Astrocyte (in vitro differentiated cells and primary cell): ENCODE measurements around the gene MIA. TPM values are rescaled to one million over a fixed set of nuclear protein-coding genes. Genes with fewer than 3 reads are reported as not detected.
A peak's percentile ranks its signal among the peaks of the same experiment; 100 is the strongest.

Experiments
- DNase-seq: peaks from one replicate; pipeline ENCODE4 v3.0.0-alpha.2; 2010; ENCODE audit warnings: low read depth
- FAIRE-seq: peaks from 2 replicates; lab custom pipeline; 2011; peaks lifted over from hg19 to GRCh38; lab: Jason Lieb, UNC
- H2AFZ ChIP-seq: 2 replicates; pipeline ENCODE4 v1.6.0; 2012; ENCODE audit warnings: low read depth, low read length, inconsistent platforms
- H3K27ac ChIP-seq: 2 replicates; pipeline ENCODE4 v1.5.1; 2011; ENCODE audit warnings: low read depth, low read length, inconsistent platforms
- H3K27me3 ChIP-seq: 2 replicates; pipeline ENCODE4 v1.6.0; 2011; ENCODE audit warnings: low read length, inconsistent platforms; ENCODE audit not compliant: insufficient read depth
- H3K36me3 ChIP-seq: 2 replicates; pipeline ENCODE4 v1.5.1; 2011; ENCODE audit warnings: low read length, inconsistent platforms; ENCODE audit not compliant: insufficient read depth
- H3K4me1 ChIP-seq: 2 replicates; pipeline ENCODE4 v1.5.1; 2011; ENCODE audit warnings: low read length, inconsistent platforms; ENCODE audit not compliant: insufficient read depth
- H3K4me2 ChIP-seq: 2 replicates; pipeline ENCODE4 v1.6.0; 2012; ENCODE audit warnings: low read length, inconsistent platforms
- H3K4me3 ChIP-seq: 2 replicates; pipeline ENCODE4 v1.5.1; 2011; ENCODE audit warnings: low read depth, mild to moderate bottlenecking, low read length, inconsistent platforms; ENCODE audit not compliant: insufficient read depth
- H3K79me2 ChIP-seq: 2 replicates; pipeline ENCODE4 v1.6.0; 2012; ENCODE audit warnings: mild to moderate bottlenecking, low read length, inconsistent platforms; ENCODE audit not compliant: insufficient read depth
- H3K9ac ChIP-seq: 2 replicates; pipeline ENCODE4 v1.6.0; 2012; ENCODE audit warnings: mild to moderate bottlenecking, low read length, inconsistent platforms
- H3K9me3 ChIP-seq: 2 replicates; pipeline ENCODE4 v1.5.1; 2012; ENCODE audit warnings: low read depth, mild to moderate bottlenecking, low read length, inconsistent platforms; ENCODE audit not compliant: insufficient read depth
- H4K20me1 ChIP-seq: 2 replicates; pipeline ENCODE4 v1.6.0; 2012; ENCODE audit warnings: low read length, inconsistent platforms; ENCODE audit not compliant: insufficient read depth
- H3K27ac Mint-ChIP-seq: one replicate; pipeline ENCODE4 v1.8.0; 2021; ENCODE audit warnings: mild to moderate bottlenecking, mixed read lengths; ENCODE audit not compliant: unreplicated experiment
- H3K27me3 Mint-ChIP-seq: one replicate; pipeline ENCODE4 v1.8.0; 2021; ENCODE audit warnings: low read depth, mixed read lengths; ENCODE audit not compliant: unreplicated experiment
- H3K36me3 Mint-ChIP-seq: one replicate; pipeline ENCODE4 v1.8.0; 2021; ENCODE audit warnings: low read depth, mixed read lengths; ENCODE audit not compliant: unreplicated experiment
- H3K4me1 Mint-ChIP-seq: one replicate; pipeline ENCODE4 v1.8.0; 2021; ENCODE audit warnings: low read depth, mixed read lengths; ENCODE audit not compliant: unreplicated experiment
- H3K4me3 Mint-ChIP-seq: one replicate; pipeline ENCODE4 v1.8.0; 2021; ENCODE audit warnings: mild to moderate bottlenecking, moderate library complexity, mixed read lengths; ENCODE audit not compliant: unreplicated experiment
- H3K9me3 Mint-ChIP-seq: one replicate; pipeline ENCODE4 v1.8.0; 2021; ENCODE audit warnings: mild to moderate bottlenecking, mixed read lengths; ENCODE audit not compliant: unreplicated experiment
- EZH2 ChIP-seq: IDR thresholded peaks from 2 replicates; pipeline ENCODE4 v1.6.1; 2012; ENCODE audit warnings: mild to moderate bottlenecking, low read length, inconsistent platforms; ENCODE audit not compliant: insufficient read depth
- total RNA-seq: library from RNA; stranded (reverse); gene quantifications from 2 replicates; pipeline ENCODE4 v1.2.1, GENCODE V29; 2021
- TF ChIP-seq, protein P1 (sequence below): IDR thresholded peaks from 2 replicates; pipeline ENCODE4 v1.5.1; 2011; ENCODE audit warnings: low read depth, mild to moderate bottlenecking, inconsistent platforms, low read length, moderate library complexity; ENCODE audit not compliant: insufficient read depth

MIA gene
- total RNA-seq, 1 donor from 2014 or later, result 2.5 TPM

- TF ChIP-seq EZH2, result no peak
- TF ChIP-seq, protein P1, sequence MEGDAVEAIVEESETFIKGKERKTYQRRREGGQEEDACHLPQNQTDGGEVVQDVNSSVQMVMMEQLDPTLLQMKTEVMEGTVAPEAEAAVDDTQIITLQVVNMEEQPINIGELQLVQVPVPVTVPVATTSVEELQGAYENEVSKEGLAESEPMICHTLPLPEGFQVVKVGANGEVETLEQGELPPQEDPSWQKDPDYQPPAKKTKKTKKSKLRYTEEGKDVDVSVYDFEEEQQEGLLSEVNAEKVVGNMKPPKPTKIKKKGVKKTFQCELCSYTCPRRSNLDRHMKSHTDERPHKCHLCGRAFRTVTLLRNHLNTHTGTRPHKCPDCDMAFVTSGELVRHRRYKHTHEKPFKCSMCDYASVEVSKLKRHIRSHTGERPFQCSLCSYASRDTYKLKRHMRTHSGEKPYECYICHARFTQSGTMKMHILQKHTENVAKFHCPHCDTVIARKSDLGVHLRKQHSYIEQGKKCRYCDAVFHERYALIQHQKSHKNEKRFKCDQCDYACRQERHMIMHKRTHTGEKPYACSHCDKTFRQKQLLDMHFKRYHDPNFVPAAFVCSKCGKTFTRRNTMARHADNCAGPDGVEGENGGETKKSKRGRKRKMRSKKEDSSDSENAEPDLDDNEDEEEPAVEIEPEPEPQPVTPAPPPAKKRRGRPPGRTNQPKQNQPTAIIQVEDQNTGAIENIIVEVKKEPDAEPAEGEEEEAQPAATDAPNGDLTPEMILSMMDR, result no peak
- peaks cover 2% of the 10 kb centered on the region for H4K20me1 ChIP-seq
- no peak for DNase-seq
- peak overlapping the region; percentile 99 for H3K4me2 ChIP-seq
- H3K27ac ChIP-seq, result peak overlapping the region; percentile 96
- Mint-ChIP-seq H3K4me3 (peak overlapping the region; percentile 89), H3K9me3 (no peaks in the 10 kb centered on the region), H3K36me3 (peaks cover 5% of the 10 kb centered on the region), H3K27ac (peak overlapping the region; percentile 98), H3K27me3 (no peaks in the 10 kb centered on the region), H3K4me1 (peaks cover 10% of the 10 kb centered on the region)
- no peaks in the 10 kb centered on the region for H3K27me3 ChIP-seq
- peaks cover 22% of the 10 kb centered on the region for H3K4me1 ChIP-seq
- no peaks in the 10 kb centered on the region for H3K9me3 ChIP-seq
- no peaks in the 10 kb centered on the region for H3K79me2 ChIP-seq
- peak overlapping the region; percentile 93 for H2AFZ ChIP-seq
- FAIRE-seq, result no peak
- H3K36me3 ChIP-seq, result no peaks in the 10 kb centered on the region
- peak overlapping the region; percentile 91 for H3K9ac ChIP-seq
- H3K4me3 ChIP-seq, result peak overlapping the region; percentile 81
Measured at GRCh38 chr19:40777645-40777936, 2.3 kb downstream of the MIA start.

- Histone ChIP-seq H3K4me3 (peak within 1 kb of the TSS; percentile 81), H3K9ac (peak within 1 kb of the TSS; percentile 91), H3K4me2 (peak within 1 kb of the TSS; percentile 99), H4K20me1 (peaks cover 2% of the 10 kb centered on the region), H3K36me3 (no peaks in the 10 kb centered on the region), H3K27ac (peak within 1 kb of the TSS; percentile 96), H2AFZ (peak within 1 kb of the TSS; percentile 93), H3K27me3 (no peaks in the 10 kb centered on the region), H3K4me1 (peaks cover 22% of the 10 kb centered on the region), H3K79me2 (no peaks in the 10 kb centered on the region), H3K9me3 (no peaks in the 10 kb centered on the region)
- TF ChIP-seq, protein P1, result no peak
- TF ChIP-seq EZH2, result no peak
- Mint-ChIP-seq H3K27ac (peak within 1 kb of the TSS; percentile 98), H3K4me3 (peak within 1 kb of the TSS; percentile 89), H3K4me1 (peaks cover 10% of the 10 kb centered on the region), H3K36me3 (peaks cover 5% of the 10 kb centered on the region), H3K27me3 (no peaks in the 10 kb centered on the region), H3K9me3 (no peaks in the 10 kb centered on the region)
- DNase-seq (peak; percentile 99), FAIRE-seq (no peak)
Measured at GRCh38 chr19:40777937-40778705, 2.8 kb downstream of the MIA start, which contains the start of gene RAB4B. Gene RAB4B (plus strand): TSS chr19:40778247. CDS start chr19:40778376, 129 bp downstream.
